Glutamatergic neuron (in vitro differentiated cells): ENCODE measurements around the gene ARID3A. TPM values are rescaled to one million over a fixed set of nuclear protein-coding genes. Genes with fewer than 3 reads are reported as not detected.

Source experiments
- DNase-seq: peaks from one replicate; pipeline ENCODE4 v3.0.0; 2022
- H3K27ac Mint-ChIP-seq: one replicate; pipeline ENCODE4 v1.8.0; 2020; ENCODE audit warnings: mild to moderate bottlenecking, mixed read lengths, inconsistent platforms; ENCODE audit not compliant: unreplicated experiment
- H3K27me3 Mint-ChIP-seq: one replicate; pipeline ENCODE4 v1.8.0; 2020; ENCODE audit warnings: mild to moderate bottlenecking, moderate library complexity, mixed read lengths, inconsistent platforms; ENCODE audit not compliant: unreplicated experiment
- H3K36me3 Mint-ChIP-seq: one replicate; pipeline ENCODE4 v1.8.0; 2020; ENCODE audit warnings: mild to moderate bottlenecking, mixed read lengths, inconsistent platforms; ENCODE audit not compliant: unreplicated experiment
- H3K4me1 Mint-ChIP-seq: one replicate; pipeline ENCODE4 v1.8.0; 2020; ENCODE audit warnings: mild to moderate bottlenecking, low read depth, mixed read lengths, inconsistent platforms; ENCODE audit not compliant: unreplicated experiment
- H3K4me3 Mint-ChIP-seq: one replicate; pipeline ENCODE4 v1.8.0; 2020; ENCODE audit warnings: mild to moderate bottlenecking, mixed read lengths, inconsistent platforms; ENCODE audit not compliant: unreplicated experiment
- H3K9me3 Mint-ChIP-seq: one replicate; pipeline ENCODE4 v1.8.0; 2020; ENCODE audit warnings: mild to moderate bottlenecking, moderate library complexity, mixed read lengths, inconsistent platforms; ENCODE audit not compliant: unreplicated experiment
- CTCF ChIP-seq: fragments of 200-600 bp; sonication (generic); IDR thresholded peaks from one replicate; pipeline ENCODE4 v1.5.0; 2021; ENCODE audit not compliant: partially characterized antibody, unreplicated experiment
- total RNA-seq: library from RNA; stranded (reverse); fragmentation: NEBNext Ultra II Directional; extraction: Animal tissue kit (Norgen Biotek cat#: 25700); gene quantifications from one replicate; pipeline ENCODE4 v1.2.1, GENCODE V29; 2021; ENCODE audit not compliant: unreplicated experiment

Gene ARID3A
- total RNA-seq, 1 donor from 2014 or later: 148 TPM

- peak; percentile 88 for DNase-seq
These were observed 27.2 kb upstream of the ARID3A start for GRCh38 chr19:898663-899062.

GRCh38 chr19:899336-900042 lies 26.3 kb upstream of the ARID3A start:
- Mint-ChIP-seq H3K27me3 (peaks cover 8% of the 10 kb centered on the region), H3K36me3 (no peaks in the 10 kb centered on the region), H3K27ac (no peak overlapping the region), H3K4me3 (no peak overlapping the region), H3K4me1 (peaks cover 12% of the 10 kb centered on the region), H3K9me3 (peaks cover 8% of the 10 kb centered on the region)
- TF ChIP-seq CTCF: no peak
- no peak for DNase-seq

More at GRCh38 chr19:898663-899062, 27.2 kb upstream of the ARID3A start:
- peak overlapping the region; percentile 69 for H3K4me3 Mint-ChIP-seq
- peaks cover 12% of the 10 kb centered on the region for H3K9me3 Mint-ChIP-seq
- H3K4me1 Mint-ChIP-seq: peaks cover 8% of the 10 kb centered on the region
- H3K27me3 Mint-ChIP-seq: peaks cover 13% of the 10 kb centered on the region
- H3K36me3 Mint-ChIP-seq: no peaks in the 10 kb centered on the region
- no peak for TF ChIP-seq CTCF
- peak overlapping the region; percentile 82 for H3K27ac Mint-ChIP-seq

GRCh38 chr19:900043-900301 lies 25.9 kb upstream of the ARID3A start:
- no peak overlapping the region for H3K4me3 Mint-ChIP-seq
- peaks cover 12% of the 10 kb centered on the region for H3K4me1 Mint-ChIP-seq
- TF ChIP-seq CTCF: no peak
- no peak overlapping the region for H3K27ac Mint-ChIP-seq
- no peak for DNase-seq
- H3K9me3 Mint-ChIP-seq: peaks cover 8% of the 10 kb centered on the region
- H3K36me3 Mint-ChIP-seq: no peaks in the 10 kb centered on the region
- H3K27me3 Mint-ChIP-seq: peaks cover 8% of the 10 kb centered on the region

- H3K27me3 Mint-ChIP-seq: peaks cover 8% of the 10 kb centered on the region
- H3K9me3 Mint-ChIP-seq: peaks cover 6% of the 10 kb centered on the region
- peaks cover 12% of the 10 kb centered on the region for H3K4me1 Mint-ChIP-seq
- TF ChIP-seq CTCF: no peak
- no peak for DNase-seq
- H3K27ac Mint-ChIP-seq: no peak overlapping the region
- H3K4me3 Mint-ChIP-seq: no peak overlapping the region
- H3K36me3 Mint-ChIP-seq: no peaks in the 10 kb centered on the region
These were observed 25.3 kb upstream of the ARID3A start for GRCh38 chr19:900302-901111.
